Right renal pelvis (tissue), 4 donors: Measurements from ENCODE around the gene KRT79. TPM values are rescaled to one million over a fixed set of nuclear protein-coding genes. Genes with fewer than 3 reads are reported as not detected.

ENCODE experiments used
- DNase-seq, 4 donors: peaks; one replicate each; pipeline ENCODE4 v3.0.0-alpha.2; 2013; ENCODE audit warnings: low read depth in 4 of 4, low spot score in 3 of 4, missing footprints in 1 of 4
- polyA plus RNA-seq, 4 donors: library from polyadenylated mRNA; unstranded; fragments of 120-200 nt; gene quantifications; one replicate each; pipeline ENCODE4 v1.2.1, GENCODE V29; 2013; ENCODE audit not compliant: insufficient read length in 4 of 4

Gene KRT79
- polyA plus RNA-seq, 4 donors, result not detected

- DNase-seq, result no peak
Observed at GRCh38 chr12:52774629-52775250, 59.4 kb downstream of the KRT79 start.

GRCh38 chr12:52772772-52773171, 61.3 kb downstream of the KRT79 start:
- no peak for DNase-seq

- DNase-seq, result no peak
Observed at GRCh38 chr12:52772188-52772587, 61.9 kb downstream of the KRT79 start.

- no peak for DNase-seq
Observed at GRCh38 chr12:52771505-52771904, 62.6 kb downstream of the KRT79 start.

Other genes starting within 250 kb of the KRT79 start
- gene KRT72, start 232.8 kb downstream of the KRT79 start, polyA plus RNA-seq, result under 1 TPM in 1 of 4 donors, not detected in 3; 0.11 TPM
- not detected for gene KRT73, start 215.8 kb downstream of the KRT79 start, polyA plus RNA-seq
- gene KRT2, start 182.1 kb downstream of the KRT79 start, polyA plus RNA-seq, result not detected
- under 1 TPM; 0.07 to 0.43 (median 0.29) TPM for gene KRT1, start 153.9 kb downstream of the KRT79 start, polyA plus RNA-seq
- gene KRT77, start 130.8 kb downstream of the KRT79 start, polyA plus RNA-seq, result not detected
- gene KRT76, start 57.0 kb downstream of the KRT79 start, polyA plus RNA-seq, result not detected
- not detected for gene KRT3, start 38.2 kb downstream of the KRT79 start, polyA plus RNA-seq
- under 1 TPM; 0.28 to 0.58 (median 0.34) TPM for gene KRT4, start 20.2 kb downstream of the KRT79 start, polyA plus RNA-seq
- gene KRT78, start 14.7 kb upstream of the KRT79 start, polyA plus RNA-seq, result under 1 TPM in 1 of 4 donors, not detected in 3; 0.05 TPM
- 100 to 1,000 TPM; 195 to 265 (median 248) TPM for gene KRT8, start 70.8 kb upstream of the KRT79 start, polyA plus RNA-seq
- 100 to 1,000 TPM; 138 to 208 (median 175) TPM for gene KRT18, start 114.8 kb upstream of the KRT79 start, polyA plus RNA-seq
- 100 to 1,000 TPM; 447 to 553 (median 503) TPM for gene EIF4B, start 172.1 kb upstream of the KRT79 start, polyA plus RNA-seq
- 100 to 1,000 TPM in 3 of 4 donors, 10 to 100 TPM in 1; 89.0 to 129 (median 105) TPM for gene TNS2, start 215.8 kb upstream of the KRT79 start, polyA plus RNA-seq
- gene SPRYD3, start 245.1 kb upstream of the KRT79 start, polyA plus RNA-seq, result 10 to 100 TPM; 17.7 to 21.9 (median 20.8) TPM